K562 (cell line): ENCODE measurements around the gene EPB41L1. TPM values are rescaled to one million over a fixed set of nuclear protein-coding genes. Genes with fewer than 3 reads are reported as not detected.
A peak's percentile ranks its signal among the peaks of the same experiment; 100 is the strongest.

ENCODE experiments used
- CBFA2T2 ChIP-seq: fragments of 450-650 bp; conservative IDR thresholded peaks from 2 replicates; pipeline ENCODE4 v1.6.1; 2017; ENCODE audit warnings: mild to moderate bottlenecking
- CBFA2T3 ChIP-seq: fragments of 450-650 bp; IDR thresholded peaks from 2 replicates; pipeline ENCODE4 v1.6.1; 2017
- ETS2 ChIP-seq: IDR thresholded peaks from 2 replicates; pipeline ENCODE4 v1.6.1; 2016; ENCODE audit warnings: borderline replicate concordance, missing genetic modification characterization, mild to moderate bottlenecking, moderate library complexity, missing compliant biosample characterization; ENCODE audit not compliant: poor library complexity, severe bottlenecking
- FOXJ2 ChIP-seq: fragments of 200-800 bp; sonication (Bioruptor generic); IDR thresholded peaks from 2 replicates; pipeline ENCODE4 v1.6.1; 2016; ENCODE audit warnings: missing genetic modification characterization, missing compliant biosample characterization
- KAT7 ChIP-seq: sonication (generic); formaldehyde crosslinking; IDR thresholded peaks from 2 replicates; pipeline ENCODE4 v1.8.0; 2022; ENCODE audit warnings: missing genetic modification reagents, mild to moderate bottlenecking, borderline replicate concordance
- KDM1A ChIP-seq, 2 experiments: fragments of 450-650 bp; IDR thresholded peaks; 2 replicates each; pipeline ENCODE4 v1.6.1; 2016; ENCODE audit warnings: mild to moderate bottlenecking in 2 of 2
- KLF1 ChIP-seq: fragments of 450-650 bp; IDR thresholded peaks from 2 replicates; pipeline ENCODE4 v1.6.1; 2016; ENCODE audit warnings: missing genetic modification characterization, missing compliant biosample characterization
- MAFK ChIP-seq: IDR thresholded peaks from 2 replicates; pipeline ENCODE4 v1.6.1; 2011; ENCODE audit warnings: low read length, improper control_type of control experiment
- MEIS2 ChIP-seq: fragments of 450-650 bp; IDR thresholded peaks from 2 replicates; pipeline ENCODE4 v1.6.1; 2014; ENCODE audit warnings: mild to moderate bottlenecking; ENCODE audit not compliant: partially characterized antibody
- NCOR1 ChIP-seq: fragments of 450-650 bp; IDR thresholded peaks from 2 replicates; pipeline ENCODE4 v1.6.1; 2016; ENCODE audit warnings: mild to moderate bottlenecking, moderate library complexity
- SAFB2 ChIP-seq: fragments of 200-400 bp; formaldehyde crosslinking; IDR thresholded peaks from 2 replicates; pipeline ENCODE4 v1.6.1; 2018; ENCODE audit warnings: borderline replicate concordance, low read length, low read depth, moderate library complexity; ENCODE audit not compliant: severe bottlenecking
- SMAD3 ChIP-seq: fragments of 450-650 bp; formaldehyde crosslinking; conservative IDR thresholded peaks from 2 replicates; pipeline ENCODE4 v1.4.0; 2020; ENCODE audit warnings: mild to moderate bottlenecking
- SMAD4 ChIP-seq: fragments of 250-450 bp; sonication (Bioruptor Pico); conservative IDR thresholded peaks from 2 replicates; pipeline ENCODE4 v1.8.0; 2021; ENCODE audit warnings: inconsistent platforms, mild to moderate bottlenecking, moderate library complexity
- SREBF1 ChIP-seq: fragments of 150-350 bp; IDR thresholded peaks from 2 replicates; pipeline ENCODE4 v1.6.1; 2014; ENCODE audit warnings: antibody characterized with exemption, low read depth, low read length, borderline replicate concordance
- TBL1XR1 ChIP-seq, 2 experiments: IDR thresholded peaks; 2 replicates each; pipeline ENCODE4 v1.6.1; 2012; ENCODE audit warnings: improper control_type of control experiment in 2 of 2, low read length in 2 of 2, mild to moderate bottlenecking in 1 of 2
- XRCC3 ChIP-seq: fragments of 450-650 bp; IDR thresholded peaks from 2 replicates; pipeline ENCODE4 v1.6.1; 2017; ENCODE audit warnings: mild to moderate bottlenecking, moderate library complexity
- ZNF174 ChIP-seq: fragments of 250-450 bp; sonication (Bioruptor Pico); IDR thresholded peaks from 2 replicates; pipeline ENCODE4 v1.4.0; 2020; ENCODE audit warnings: mild to moderate bottlenecking
- ZNF347 ChIP-seq: fragments of 450-650 bp; formaldehyde crosslinking; IDR thresholded peaks from 2 replicates; pipeline ENCODE4 v1.4.0; 2020; ENCODE audit warnings: low read depth, mild to moderate bottlenecking, moderate library complexity
- ZNF408 ChIP-seq: fragments of 250-450 bp; sonication (Bioruptor Pico); IDR thresholded peaks from 2 replicates; pipeline ENCODE4 v1.4.0; 2020; ENCODE audit warnings: low read depth, mild to moderate bottlenecking, moderate library complexity
- polyA plus RNA-seq, 8 experiments: library from polyadenylated mRNA; depleted of rRNA in 4 of 8; stranded (reverse) in 5 of 8; unstranded in 3 of 8; fragments of >200 nt; fragmentation: Nextera tagmentation in 2 of 8; fragmentation: Illumina TruSeq in 1 of 8; extraction: Ambion mirVana in 2 of 8; extraction: Trizol in 1 of 8; gene quantifications; 2 replicates each; pipeline versions ENCODE4 v1.2.1 to v1.2.3, GENCODE V29; 2011 to 2014; ENCODE audit warnings: inconsistent platforms in 1 of 8, missing spikeins in 1 of 8
- total RNA-seq, 7 experiments: library from RNA; depleted of rRNA in 6 of 7; stranded (reverse); fragments of >200 nt in 6 of 7; fragmentation: Illumina TruSeq in 2 of 7; extraction: Trizol in 2 of 7; gene quantifications; 2 replicates each; pipeline versions ENCODE4 v1.2.1 to v1.2.3, GENCODE V29; 2011 to 2021; ENCODE audit warnings: low replicate concordance in 1 of 7
- TF ChIP-seq, protein P1 (sequence below): sonication (generic); formaldehyde crosslinking; IDR thresholded peaks from 2 replicates; pipeline ENCODE4 v1.8.0; 2022; ENCODE audit warnings: missing genetic modification reagents, mild to moderate bottlenecking, moderate library complexity, borderline replicate concordance
- TF ChIP-seq, protein P2 (sequence below): fragments of 450-650 bp; formaldehyde crosslinking; IDR thresholded peaks from 2 replicates; pipeline ENCODE4 v1.4.0; 2020; ENCODE audit warnings: mild to moderate bottlenecking, moderate library complexity
- TF ChIP-seq, protein P3 (sequence below), 2 experiments: IDR thresholded peaks in 1 of 2; conservative IDR thresholded peaks in 1 of 2; 2 replicates each; pipeline ENCODE4 v1.6.1; 2016; ENCODE audit warnings: low read depth in 2 of 2, mild to moderate bottlenecking in 1 of 2, missing compliant biosample characterization in 1 of 2, missing genetic modification characterization in 1 of 2, moderate library complexity in 1 of 2

EPB41L1 gene
- total and polyA plus RNA-seq, 9 of the 15 experiments (the other 6 are each of a cell fraction or from before 2014, with no cell fraction given): 0.11 to 4.3 (median 1.3) TPM

DNA sequence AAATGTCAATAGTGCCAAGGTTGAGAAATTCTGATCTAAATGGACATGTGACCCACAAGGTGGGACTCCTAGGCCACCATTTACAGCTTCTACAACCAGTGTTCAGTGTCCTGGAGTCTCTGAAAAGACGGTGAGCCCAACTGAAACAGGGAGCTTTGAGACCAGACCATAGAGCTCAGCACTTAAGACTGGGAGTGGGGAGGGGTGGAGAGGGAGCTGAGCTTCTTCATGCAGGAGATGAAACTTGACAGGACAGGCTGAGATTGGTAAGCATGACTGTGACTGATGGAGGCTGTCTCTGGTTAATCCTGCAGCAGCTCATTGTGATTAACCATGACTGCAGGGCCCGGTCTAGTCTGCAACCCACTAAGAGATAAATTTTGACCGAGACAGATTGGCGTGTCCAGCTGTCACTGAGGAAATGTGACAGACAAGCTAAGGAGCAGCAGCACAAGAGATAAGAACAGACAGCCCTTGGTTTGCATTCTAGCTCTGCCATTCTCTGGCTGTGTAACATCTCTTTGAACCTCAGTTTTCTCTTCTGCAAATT is 80.3 kb downstream of the EPB41L1 start (continued):
- TF ChIP-seq CBFA2T2 (peak; percentile 49), ETS2 (tag) (no peak), FOXJ2 (tag) (no peak), NCOR1 (no peak), KAT7 (CRISPR knock-in tag) (no peak), KDM1A (IDR thresholded peaks at IDR 0.05) (peak; percentile 43 to 47), TBL1XR1 (IDR thresholded peaks at IDR 0.05; ENCODE audit: low read length in 2 of 2) (no peak), SAFB2 (no peak), SREBF1 (no peak), CBFA2T3 (peak; percentile 71), ZNF174 (no peak), XRCC3 (no peak), ZNF347 (CRISPR knock-in tag) (no peak), SMAD3 (CRISPR knock-in tag) (no peak), MEIS2 (peak; percentile 94), ZNF408 (CRISPR knock-in tag) (no peak), MAFK (no peak), SMAD4 (peak; percentile 59; the same call in 1 of the 2 replicates), KLF1 (tag) (no peak)
- TF ChIP-seq, protein P1, sequence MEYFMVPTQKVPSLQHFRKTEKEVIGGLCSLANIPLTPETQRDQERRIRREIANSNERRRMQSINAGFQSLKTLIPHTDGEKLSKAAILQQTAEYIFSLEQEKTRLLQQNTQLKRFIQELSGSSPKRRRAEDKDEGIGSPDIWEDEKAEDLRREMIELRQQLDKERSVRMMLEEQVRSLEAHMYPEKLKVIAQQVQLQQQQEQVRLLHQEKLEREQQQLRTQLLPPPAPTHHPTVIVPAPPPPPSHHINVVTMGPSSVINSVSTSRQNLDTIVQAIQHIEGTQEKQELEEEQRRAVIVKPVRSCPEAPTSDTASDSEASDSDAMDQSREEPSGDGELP: peak; percentile 24; the same call in 1 of the 2 replicates
- TF ChIP-seq, protein P2, sequence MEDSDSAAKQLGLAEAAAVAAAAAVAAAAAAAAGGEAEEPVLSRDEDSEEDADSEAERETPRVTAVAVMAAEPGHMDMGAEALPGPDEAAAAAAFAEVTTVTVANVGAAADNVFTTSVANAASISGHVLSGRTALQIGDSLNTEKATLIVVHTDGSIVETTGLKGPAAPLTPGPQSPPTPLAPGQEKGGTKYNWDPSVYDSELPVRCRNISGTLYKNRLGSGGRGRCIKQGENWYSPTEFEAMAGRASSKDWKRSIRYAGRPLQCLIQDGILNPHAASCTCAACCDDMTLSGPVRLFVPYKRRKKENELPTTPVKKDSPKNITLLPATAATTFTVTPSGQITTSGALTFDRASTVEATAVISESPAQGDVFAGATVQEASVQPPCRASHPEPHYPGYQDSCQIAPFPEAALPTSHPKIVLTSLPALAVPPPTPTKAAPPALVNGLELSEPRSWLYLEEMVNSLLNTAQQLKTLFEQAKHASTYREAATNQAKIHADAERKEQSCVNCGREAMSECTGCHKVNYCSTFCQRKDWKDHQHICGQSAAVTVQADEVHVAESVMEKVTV (CRISPR knock-in tag): no peak
- TF ChIP-seq, protein P3, sequence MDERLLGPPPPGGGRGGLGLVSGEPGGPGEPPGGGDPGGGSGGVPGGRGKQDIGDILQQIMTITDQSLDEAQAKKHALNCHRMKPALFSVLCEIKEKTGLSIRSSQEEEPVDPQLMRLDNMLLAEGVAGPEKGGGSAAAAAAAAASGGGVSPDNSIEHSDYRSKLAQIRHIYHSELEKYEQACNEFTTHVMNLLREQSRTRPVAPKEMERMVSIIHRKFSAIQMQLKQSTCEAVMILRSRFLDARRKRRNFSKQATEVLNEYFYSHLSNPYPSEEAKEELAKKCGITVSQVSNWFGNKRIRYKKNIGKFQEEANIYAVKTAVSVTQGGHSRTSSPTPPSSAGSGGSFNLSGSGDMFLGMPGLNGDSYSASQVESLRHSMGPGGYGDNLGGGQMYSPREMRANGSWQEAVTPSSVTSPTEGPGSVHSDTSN (CRISPR knock-in tag; IDR thresholded peaks at IDR 0.05; ENCODE audit: low read depth): no peak
- TF ChIP-seq, protein P3 (tag; conservative IDR thresholded peaks at IDR 0.05; ENCODE audit: low read depth): peak; percentile 95
